Rectal smooth muscle tissue (tissue), 1 donor: ENCODE measurements around the gene DDX4.
"Not testable (repeated sequence)": the region's sequence is repeated elsewhere in the genome, so short reads cannot be mapped to it uniquely, and the experiment has no call there.

Experiments
- H3K27ac ChIP-seq: one replicate; pipeline ENCODE4 v1.7.0; 2013; ENCODE audit warnings: low read depth, low read length, inconsistent platforms
- H3K27me3 ChIP-seq: one replicate; pipeline ENCODE4 v1.7.0; 2013; ENCODE audit warnings: low read length; ENCODE audit not compliant: control insufficient read depth, insufficient read depth
- H3K36me3 ChIP-seq: one replicate; pipeline ENCODE4 v1.7.0; 2013; ENCODE audit warnings: low read length; ENCODE audit not compliant: control insufficient read depth, insufficient read depth
- H3K4me1 ChIP-seq: one replicate; pipeline ENCODE4 v1.7.0; 2013; ENCODE audit warnings: low read length; ENCODE audit not compliant: control insufficient read depth, insufficient read depth
- H3K4me3 ChIP-seq: one replicate; pipeline ENCODE4 v1.7.0; 2013; ENCODE audit warnings: low read length
- H3K9ac ChIP-seq: one replicate; pipeline ENCODE4 v1.7.0; 2013; ENCODE audit warnings: low read length

Gene DDX4

DNA sequence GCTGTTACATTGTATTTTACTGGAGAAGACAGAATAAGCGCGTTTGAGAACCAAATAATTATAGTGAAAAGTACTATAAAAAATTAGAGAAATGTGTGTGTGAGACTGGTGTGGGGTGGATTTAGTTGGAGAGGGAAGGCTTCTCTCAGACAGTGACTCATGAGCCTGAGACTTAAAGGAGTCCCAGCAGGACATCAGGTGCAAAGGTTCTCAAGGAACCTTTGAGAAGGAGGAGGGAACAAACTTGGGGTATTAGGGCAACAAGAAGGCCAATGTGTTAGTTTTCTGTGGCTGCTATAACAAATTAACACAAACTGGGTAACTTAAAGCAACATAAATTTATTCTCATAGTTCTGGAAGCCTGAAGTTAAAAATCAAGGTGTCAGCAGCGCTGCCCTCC is 4.9 kb downstream of the DDX4 start:
- Histone ChIP-seq H3K27me3 (no peaks in the 10 kb centered on the region), H3K27ac (no peak overlapping the region), H3K9ac (no peak overlapping the region), H3K36me3 (no peaks in the 10 kb centered on the region), H3K4me1 (no peaks in the 10 kb centered on the region), H3K4me3 (no peak overlapping the region)

DNA sequence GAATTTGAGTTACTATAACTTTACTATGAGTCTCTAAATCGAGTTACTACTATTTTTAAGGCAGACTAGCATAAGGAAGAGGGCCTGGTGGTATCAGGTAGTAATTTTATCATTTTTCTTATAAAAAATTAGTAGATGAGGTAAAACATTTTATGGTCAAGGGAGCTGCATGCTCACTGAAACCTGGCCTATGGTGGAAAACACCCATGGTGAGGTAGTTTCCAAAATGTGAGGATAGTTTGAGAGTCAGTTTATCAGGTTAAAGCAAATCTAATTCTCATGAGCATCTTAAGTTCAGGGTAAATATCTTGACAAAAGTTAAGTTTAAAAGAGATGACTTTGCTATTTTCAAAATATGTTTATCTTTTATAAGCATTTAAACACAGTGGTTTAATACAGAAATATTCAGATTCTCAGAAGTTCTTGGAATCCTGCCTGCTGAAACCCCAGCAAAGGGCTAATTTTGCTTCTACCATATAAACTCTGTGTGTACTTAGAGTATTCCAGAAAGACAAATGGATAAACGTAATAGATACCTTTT is 10.0 kb downstream of the DDX4 start:
- no peaks in the 10 kb centered on the region for H3K4me1 ChIP-seq
- H3K9ac ChIP-seq: no peak overlapping the region
- H3K4me3 ChIP-seq: no peak overlapping the region
- H3K36me3 ChIP-seq: no peaks in the 10 kb centered on the region
- H3K27me3 ChIP-seq: no peaks in the 10 kb centered on the region
- no peak overlapping the region for H3K27ac ChIP-seq

DNA sequence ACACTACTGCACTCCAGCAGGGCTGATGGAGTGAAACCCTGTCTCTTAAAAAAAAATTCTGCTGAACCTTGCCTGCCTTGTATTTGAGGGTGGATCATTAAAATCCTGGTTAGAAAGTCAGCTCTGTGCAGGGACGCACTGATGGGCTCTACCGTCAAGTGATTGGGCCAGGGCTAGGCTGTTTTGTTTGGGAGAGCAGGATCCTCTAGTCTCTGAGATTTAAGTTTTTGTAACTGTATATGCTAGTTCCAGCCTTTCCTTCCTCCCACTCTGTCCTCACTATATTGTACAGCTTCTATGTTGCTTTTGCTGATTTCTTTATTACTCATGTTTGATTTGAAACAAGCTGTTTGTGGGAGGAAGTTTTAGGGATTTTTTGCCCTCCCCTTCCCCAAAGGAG is 11.5 kb downstream of the DDX4 start:
- no peaks in the 10 kb centered on the region for H3K36me3 ChIP-seq
- no peaks in the 10 kb centered on the region for H3K27me3 ChIP-seq
- no peak overlapping the region for H3K9ac ChIP-seq

DNA sequence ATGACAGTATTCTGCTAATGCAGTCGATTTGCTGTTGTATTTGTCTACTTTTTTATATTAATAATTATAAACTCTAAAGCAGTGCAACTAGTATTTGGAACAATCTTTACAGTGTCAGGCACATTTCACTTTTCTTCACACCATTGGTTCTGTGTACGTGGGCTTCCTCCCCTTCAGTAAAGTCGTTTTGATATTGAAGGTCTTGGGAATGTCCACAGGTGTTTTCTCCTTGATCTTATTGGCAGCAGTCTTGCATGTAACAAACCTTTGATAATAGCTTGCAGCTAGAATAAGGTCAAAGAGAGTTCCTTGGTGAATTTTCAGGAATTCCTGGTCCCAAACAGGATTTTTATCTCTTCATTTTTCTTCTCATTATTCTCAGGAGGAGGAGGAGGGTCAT is 12.2 kb downstream of the DDX4 start:
- H3K9ac ChIP-seq: no peak overlapping the region
- no peaks in the 10 kb centered on the region for H3K4me1 ChIP-seq
- H3K4me3 ChIP-seq: no peak overlapping the region
- no peak overlapping the region for H3K27ac ChIP-seq
- H3K27me3 ChIP-seq: no peaks in the 10 kb centered on the region
- H3K36me3 ChIP-seq: no peaks in the 10 kb centered on the region

More for the DNA sequence above, 11.5 kb downstream of the DDX4 start:
- Histone ChIP-seq H3K4me3 (no peak overlapping the region), H3K27ac (no peak overlapping the region), H3K4me1 (no peaks in the 10 kb centered on the region)

DNA sequence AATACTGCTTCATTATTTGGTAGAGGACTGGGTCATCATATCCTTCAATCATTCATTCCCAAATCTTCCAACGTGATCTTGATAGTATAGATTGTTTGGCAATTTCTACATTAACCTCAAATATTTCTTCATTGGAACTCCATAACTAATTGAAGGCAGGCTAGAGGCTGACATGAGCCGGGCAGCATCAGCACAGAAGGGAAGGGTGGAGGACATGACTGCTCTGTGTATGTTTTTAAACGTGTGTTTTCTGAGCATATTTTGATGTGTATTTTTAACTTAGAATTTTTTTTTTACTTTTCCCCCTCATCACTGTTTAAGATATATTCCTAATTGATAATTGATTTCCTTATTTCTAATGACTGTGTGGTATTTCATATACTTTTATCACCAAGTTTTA is 12.6 kb downstream of the DDX4 start:
- H3K9ac ChIP-seq: no peak overlapping the region
- H3K36me3 ChIP-seq: no peaks in the 10 kb centered on the region
- H3K27ac ChIP-seq: no peak overlapping the region
- H3K27me3 ChIP-seq: no peaks in the 10 kb centered on the region
- H3K4me1 ChIP-seq: no peaks in the 10 kb centered on the region
- no peak overlapping the region for H3K4me3 ChIP-seq

DNA sequence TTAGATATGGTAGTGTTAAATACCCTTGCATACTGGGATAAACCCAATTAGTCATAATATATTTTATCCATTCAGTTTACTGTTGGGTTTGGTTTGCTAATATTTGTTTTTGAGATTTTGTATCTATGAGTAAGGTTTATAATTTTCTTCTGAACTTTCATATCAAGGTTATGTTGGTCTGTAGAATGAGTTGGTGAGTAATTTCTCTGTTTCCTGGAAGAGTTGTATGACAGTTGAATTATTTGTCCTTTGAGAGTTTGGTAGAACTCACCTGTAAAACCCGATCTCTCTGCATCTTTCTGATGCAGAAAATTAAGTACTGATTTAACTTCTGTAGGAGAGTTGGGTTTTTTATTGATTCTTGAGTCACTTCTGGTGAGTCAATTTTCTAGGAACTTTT is 20.4 kb downstream of the DDX4 start:
- Histone ChIP-seq H3K9ac (no peak overlapping the region), H3K27me3 (no peaks in the 10 kb centered on the region), H3K4me3 (no peak overlapping the region), H3K36me3 (no peaks in the 10 kb centered on the region), H3K4me1 (no peaks in the 10 kb centered on the region), H3K27ac (no peak overlapping the region)

DNA sequence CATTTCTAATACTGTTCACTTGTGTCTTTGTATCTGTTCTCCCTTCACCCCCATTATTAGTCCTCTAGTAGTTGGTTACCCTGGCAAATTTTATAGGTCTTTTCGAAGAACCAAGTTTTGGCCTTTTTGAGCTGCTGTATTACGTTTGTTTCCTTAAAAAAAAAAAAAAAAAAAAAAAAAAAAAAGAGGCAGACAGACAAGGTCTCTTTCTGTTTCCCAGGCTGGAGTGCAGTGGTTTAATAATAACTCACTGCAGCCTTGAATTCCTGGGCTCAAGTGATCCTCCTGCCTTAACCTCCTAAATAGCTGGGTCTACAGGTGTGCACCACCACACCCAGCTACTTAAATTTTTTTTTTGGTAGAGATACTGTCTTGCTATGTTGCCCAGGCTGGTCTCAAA is 20.9 kb downstream of the DDX4 start:
- Histone ChIP-seq H3K4me1 (no peaks in the 10 kb centered on the region), H3K9ac (no peak overlapping the region), H3K4me3 (no peak overlapping the region), H3K27me3 (no peaks in the 10 kb centered on the region), H3K27ac (no peak overlapping the region), H3K36me3 (no peaks in the 10 kb centered on the region)

DNA sequence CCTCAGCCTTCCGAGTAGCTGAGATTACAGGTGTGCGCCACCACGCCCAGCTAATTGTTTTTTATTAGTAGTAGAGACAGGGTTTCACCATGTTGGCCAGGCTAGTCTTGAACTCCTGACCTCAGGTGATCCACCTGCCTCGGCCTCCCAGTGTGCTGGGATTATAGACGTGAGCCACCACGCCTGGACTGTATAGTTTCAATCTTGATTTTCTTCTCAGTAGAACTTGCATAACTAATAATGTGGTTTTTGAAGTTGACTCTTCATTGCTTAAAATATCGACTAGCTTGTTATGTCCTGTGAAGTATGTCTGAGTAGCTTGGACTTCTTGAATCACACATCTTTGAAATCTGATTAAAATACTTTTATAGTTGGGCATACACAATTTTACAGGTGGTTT is 23.9 kb downstream of the DDX4 start:
- not testable (repeated sequence) for H3K4me3 ChIP-seq, H3K27ac ChIP-seq, H3K27me3 ChIP-seq, H3K9ac ChIP-seq, H3K4me1 ChIP-seq, H3K36me3 ChIP-seq

DNA sequence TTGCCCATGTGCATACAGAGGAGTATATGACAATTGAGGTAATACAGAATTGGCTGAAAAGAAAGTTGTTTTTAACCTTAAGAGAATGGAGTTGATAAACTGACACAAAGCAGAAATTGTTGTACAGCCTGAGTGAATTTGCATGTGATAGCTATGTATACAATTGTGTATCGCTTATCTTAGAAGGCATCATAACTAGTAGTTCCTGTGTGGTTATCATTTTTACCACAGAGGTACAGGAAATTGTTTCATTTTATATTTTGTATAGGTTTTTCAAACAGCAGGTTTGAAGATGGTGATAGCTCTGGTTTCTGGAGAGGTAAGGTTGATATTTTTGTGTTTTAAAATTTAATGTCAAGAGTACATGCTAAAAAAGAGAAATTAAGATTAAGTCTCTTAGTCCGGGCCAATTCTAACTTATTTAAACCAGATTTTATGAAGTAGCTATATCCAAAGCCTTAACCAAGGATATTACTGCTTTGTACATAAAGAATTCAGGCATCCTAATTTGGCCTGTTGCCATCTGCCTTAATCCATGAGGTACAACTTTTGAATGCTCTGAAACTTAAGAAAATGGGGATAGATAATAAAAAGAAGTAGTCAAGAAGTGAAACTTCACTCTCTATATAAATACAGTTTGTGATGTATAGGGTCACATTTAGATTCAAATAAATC is 26.0 kb downstream of the DDX4 start:
- no peak overlapping the region for H3K9ac ChIP-seq
- H3K4me1 ChIP-seq: no peaks in the 10 kb centered on the region
- no peaks in the 10 kb centered on the region for H3K36me3 ChIP-seq
- no peaks in the 10 kb centered on the region for H3K27me3 ChIP-seq
- H3K4me3 ChIP-seq: no peak overlapping the region
- no peak overlapping the region for H3K27ac ChIP-seq

DNA sequence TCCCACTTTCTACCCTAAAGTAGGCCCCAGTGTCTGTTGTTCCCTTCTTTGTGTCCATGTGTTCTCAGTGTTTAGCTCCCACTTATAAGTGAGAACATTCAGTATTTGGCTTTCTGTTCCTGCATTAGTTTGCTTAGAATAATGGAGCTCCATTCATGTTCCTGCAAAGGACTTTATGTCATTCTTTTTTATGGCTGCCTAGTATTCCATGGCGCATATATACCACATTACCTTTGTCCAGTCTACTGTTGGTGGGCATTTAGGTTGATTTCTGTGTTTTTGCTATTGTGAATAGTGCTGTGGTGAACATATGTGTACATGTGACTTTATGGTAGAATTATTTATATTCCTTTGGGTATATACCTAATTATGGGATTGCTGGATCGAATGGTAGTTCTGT is 30.4 kb downstream of the DDX4 start:
- H3K27me3 ChIP-seq: no peaks in the 10 kb centered on the region
- H3K4me3 ChIP-seq: no peak overlapping the region
- no peak overlapping the region for H3K27ac ChIP-seq
- no peaks in the 10 kb centered on the region for H3K36me3 ChIP-seq
- no peak overlapping the region for H3K9ac ChIP-seq
- no peaks in the 10 kb centered on the region for H3K4me1 ChIP-seq

DNA sequence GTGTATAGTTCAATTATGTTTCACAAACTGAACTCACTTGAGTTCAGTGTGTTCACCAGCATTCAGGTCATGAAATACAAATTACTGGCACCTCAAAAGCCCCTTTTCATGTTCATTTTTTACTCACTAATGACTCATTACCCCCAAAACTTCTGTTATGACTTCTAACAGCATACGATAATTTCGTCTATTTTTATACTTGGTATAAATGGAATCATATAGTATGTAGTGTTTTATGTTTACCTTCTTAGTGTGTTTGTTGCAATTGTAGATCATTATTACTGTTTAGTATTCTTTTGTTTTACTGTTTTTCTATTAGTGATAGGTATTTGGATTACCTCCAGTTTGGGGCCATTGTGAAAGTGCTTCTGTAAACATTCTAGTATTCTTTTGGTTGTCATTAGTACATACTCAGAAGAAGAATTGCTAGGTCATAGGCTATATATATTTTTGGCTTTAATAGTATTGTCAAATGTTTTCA is 33.4 kb downstream of the DDX4 start:
- H3K27me3 ChIP-seq: no peaks in the 10 kb centered on the region
- no peak overlapping the region for H3K4me3 ChIP-seq
- H3K27ac ChIP-seq: no peak overlapping the region
- H3K36me3 ChIP-seq: no peaks in the 10 kb centered on the region
- no peak overlapping the region for H3K9ac ChIP-seq
- H3K4me1 ChIP-seq: no peaks in the 10 kb centered on the region

DNA sequence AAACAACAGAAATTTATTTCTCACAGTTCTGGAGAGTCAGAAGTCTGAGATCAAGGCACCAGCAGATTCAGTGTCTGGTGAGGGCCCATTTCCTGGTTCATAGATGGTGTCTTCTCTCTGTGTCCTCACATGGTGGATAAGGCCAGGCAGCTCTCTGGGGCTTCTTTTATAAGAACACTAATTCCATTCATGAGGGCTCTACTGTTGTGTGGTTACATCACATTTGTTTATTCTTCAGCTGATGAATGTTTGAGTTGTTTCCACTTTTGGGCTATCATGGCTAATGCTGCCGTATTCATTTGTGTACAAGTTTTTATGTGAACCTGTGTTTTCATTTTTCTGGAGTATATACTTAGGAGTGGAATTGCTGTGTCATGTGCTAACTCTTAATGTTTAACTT is 35.2 kb downstream of the DDX4 start:
- no peaks in the 10 kb centered on the region for H3K36me3 ChIP-seq
- H3K4me3 ChIP-seq: no peak overlapping the region
- H3K4me1 ChIP-seq: no peaks in the 10 kb centered on the region
- H3K27me3 ChIP-seq: no peaks in the 10 kb centered on the region
- H3K9ac ChIP-seq: no peak overlapping the region
- H3K27ac ChIP-seq: no peak overlapping the region

DNA sequence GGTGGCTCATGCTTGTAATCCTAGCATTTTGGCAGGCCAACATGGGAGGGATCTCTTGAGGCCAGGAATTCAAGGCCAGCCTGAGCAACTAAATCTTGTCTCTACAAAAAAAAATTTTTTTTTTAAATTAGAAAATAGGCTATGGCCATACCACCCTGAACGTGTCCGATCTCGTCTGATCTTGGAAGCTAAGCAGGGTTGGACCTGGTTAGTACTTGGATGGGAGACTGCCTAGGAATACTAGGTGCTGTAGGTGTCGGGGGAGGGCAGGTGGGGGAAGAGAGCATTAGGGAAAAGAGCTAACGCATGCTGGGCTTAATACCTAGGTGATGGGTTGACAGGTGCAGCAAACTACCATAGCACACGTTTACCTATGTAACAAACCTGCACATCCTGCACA is 39.5 kb downstream of the DDX4 start:
- H3K36me3 ChIP-seq: no peaks in the 10 kb centered on the region
- H3K27me3 ChIP-seq: no peaks in the 10 kb centered on the region
- no peak overlapping the region for H3K4me3 ChIP-seq
- H3K9ac ChIP-seq: no peak overlapping the region
- no peaks in the 10 kb centered on the region for H3K4me1 ChIP-seq
- H3K27ac ChIP-seq: no peak overlapping the region
